ENCODE measurements around the gene SMPD3.
A peak's percentile ranks its signal among the peaks of the same experiment; 100 is the strongest.

Gene SMPD3

GRCh38 chr16:68310437-68310773, 137.9 kb downstream of the SMPD3 start:
- Histone ChIP-seq H3K4me1 (peaks cover 27 to 38% (median 31%) of the 10 kb centered on the region in 10 experiments), H3K4me3 (peak overlapping the region; percentile 84 to 98 (median 94)), H3K27ac (peak overlapping the region; percentile 56 to 91 (median 85)), H4K20me1 (peaks cover 9 to 50% (median 31%) of the 10 kb centered on the region in 11 experiments; a peak in 20 of 22 replicates), H3K9me3 (replicated peaks in 1 of 11) (no peaks in the 10 kb centered on the region), H3K36me3 (peaks cover 54 to 72% (median 63%) of the 10 kb centered on the region in 11 experiments), H3K4me2 (peak overlapping the region; percentile 89 to 100 (median 94)), H3K9ac (peak overlapping the region; percentile 89 to 97 (median 92)), H3K27me3 (no peaks in the 10 kb centered on the region)
- no peak for TF ChIP-seq Cebpa-rat (IDR thresholded peaks at IDR 0.05)

DNA sequence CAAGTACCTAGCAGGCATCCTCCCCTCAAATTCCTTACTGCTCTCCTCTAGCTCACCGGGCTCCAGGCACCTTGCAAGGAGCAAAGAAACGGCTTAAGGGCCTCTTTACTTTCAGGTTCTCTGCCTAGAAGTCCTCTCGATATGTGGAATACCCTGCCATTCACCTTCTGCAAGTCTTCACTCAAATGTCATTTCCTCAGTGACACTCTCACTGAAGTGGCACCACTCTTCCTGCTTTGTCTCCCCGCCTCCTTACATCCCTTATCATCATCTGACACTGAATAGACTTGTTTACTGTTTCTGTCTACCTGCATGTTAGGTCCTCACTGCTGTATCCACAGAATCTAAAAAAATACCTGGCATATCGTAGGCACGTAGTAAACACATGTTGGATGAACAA, 138.5 kb downstream of the SMPD3 start:
- peak overlapping the region; percentile 89 to 100 (median 94) for H3K4me2 ChIP-seq
- peaks cover 55 to 72% (median 64%) of the 10 kb centered on the region in 11 experiments for H3K36me3 ChIP-seq
- peaks cover 13 to 56% (median 37%) of the 10 kb centered on the region in 11 experiments; a peak in 21 of 22 replicates for H4K20me1 ChIP-seq
- H3K27me3 ChIP-seq: no peaks in the 10 kb centered on the region
- H3K9ac ChIP-seq: peak overlapping the region; percentile 89 to 97 (median 92)
- no peak for TF ChIP-seq Cebpa-rat (IDR thresholded peaks at IDR 0.05)
- no peaks in the 10 kb centered on the region for H3K9me3 ChIP-seq (replicated peaks in 1 of 11)
- H3K4me1 ChIP-seq: peaks cover 27 to 38% (median 31%) of the 10 kb centered on the region in 10 experiments
- H3K27ac ChIP-seq: peak overlapping the region; percentile 56 to 91 (median 85)
- H3K4me3 ChIP-seq: peak overlapping the region; percentile 84 to 98 (median 94)
